T follicular helper cell (primary cell): ENCODE data around the gene ASIC1.

Experiments
- DNase-seq: peaks from one replicate; pipeline ENCODE4 v3.0.0-alpha.2; 2020; ENCODE audit warnings: low read depth

Gene ASIC1

DNA sequence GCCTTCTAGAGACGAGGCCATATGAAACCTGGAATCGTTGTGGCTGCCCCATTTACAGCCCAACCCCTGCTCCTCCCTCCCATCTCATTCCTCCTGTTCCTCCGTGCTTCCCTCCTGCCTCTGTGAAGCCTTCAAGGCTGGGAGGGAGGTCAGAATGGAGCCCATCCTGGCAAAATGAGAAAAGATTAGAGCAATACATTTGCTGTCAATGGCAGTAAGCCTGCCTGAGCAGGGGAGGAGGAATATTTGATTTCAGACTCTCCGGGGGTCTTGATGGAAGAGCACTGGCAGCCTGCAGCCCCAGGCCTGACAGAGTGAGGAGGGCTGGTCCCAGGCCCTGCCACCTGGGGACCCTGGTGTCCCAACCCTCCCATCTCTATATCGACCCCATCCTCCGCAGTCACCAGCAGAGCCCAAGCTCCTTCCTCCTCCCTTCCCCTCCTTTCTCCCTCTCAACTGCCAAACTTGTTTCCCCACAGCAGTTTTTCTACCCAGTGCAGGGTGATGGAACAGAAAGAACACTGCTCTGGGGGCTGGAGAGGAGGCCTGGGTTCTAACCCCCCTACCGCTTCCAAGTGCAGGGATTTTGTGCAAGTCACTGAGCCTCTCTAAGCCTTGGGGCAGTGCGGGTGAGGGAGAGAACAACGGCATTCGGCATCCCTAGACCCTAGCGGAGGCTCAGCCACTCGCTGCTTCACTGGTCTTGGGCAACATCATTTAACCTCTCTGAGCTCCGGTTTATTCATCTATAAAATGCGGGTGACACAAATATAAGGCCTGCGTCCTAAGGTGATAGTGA, 16.1 kb upstream of the ASIC1 start:
- DNase-seq, result no peak

- DNase-seq, result no peak
Observed at GRCh38 chr12:50041962-50042361, 15.4 kb upstream of the ASIC1 start.

DNA sequence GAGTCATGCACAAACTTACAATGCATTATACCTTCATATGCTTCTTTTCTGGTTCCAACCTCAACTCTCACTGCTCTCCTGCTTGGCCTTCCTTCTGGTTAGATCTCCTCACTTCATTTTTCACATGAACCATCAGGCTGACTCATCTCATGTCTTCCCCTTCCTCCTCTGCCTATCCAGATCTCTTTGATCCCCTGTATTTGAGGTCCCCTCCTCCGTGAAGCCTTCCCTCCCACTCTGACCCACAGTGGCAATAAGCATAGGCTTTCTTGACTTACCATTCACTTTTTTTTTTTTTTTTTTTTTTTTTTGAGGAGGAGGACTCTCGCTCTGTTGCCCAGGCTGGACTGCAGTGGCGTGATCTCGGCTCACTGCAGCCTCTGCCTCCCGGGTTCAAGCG, 14.7 kb upstream of the ASIC1 start:
- DNase-seq, result no peak

DNA sequence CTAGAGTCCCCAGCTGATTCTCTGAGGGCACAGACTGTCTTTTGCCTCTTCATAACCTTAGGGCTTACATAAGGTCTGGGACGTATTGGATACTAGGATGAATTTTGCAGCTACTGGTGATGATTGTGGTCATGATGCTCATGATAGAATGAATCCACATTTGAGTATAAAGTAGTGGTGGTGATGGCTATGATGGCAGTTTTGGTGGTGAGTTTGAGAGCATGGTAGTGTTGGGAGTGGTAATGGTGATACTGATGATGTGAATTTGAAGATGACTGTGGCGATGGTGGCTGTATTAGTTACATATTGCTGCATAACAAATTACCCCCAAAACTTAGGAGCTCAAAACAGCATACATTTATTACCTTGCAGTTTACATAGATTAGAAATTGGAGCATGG, 14.1 kb upstream of the ASIC1 start:
- DNase-seq, result no peak

- no peak for DNase-seq
Observed at GRCh38 chr12:50043854-50044253, 13.5 kb upstream of the ASIC1 start.

GRCh38 chr12:50047693-50048250, 9.6 kb upstream of the ASIC1 start:
- no peak for DNase-seq

DNA sequence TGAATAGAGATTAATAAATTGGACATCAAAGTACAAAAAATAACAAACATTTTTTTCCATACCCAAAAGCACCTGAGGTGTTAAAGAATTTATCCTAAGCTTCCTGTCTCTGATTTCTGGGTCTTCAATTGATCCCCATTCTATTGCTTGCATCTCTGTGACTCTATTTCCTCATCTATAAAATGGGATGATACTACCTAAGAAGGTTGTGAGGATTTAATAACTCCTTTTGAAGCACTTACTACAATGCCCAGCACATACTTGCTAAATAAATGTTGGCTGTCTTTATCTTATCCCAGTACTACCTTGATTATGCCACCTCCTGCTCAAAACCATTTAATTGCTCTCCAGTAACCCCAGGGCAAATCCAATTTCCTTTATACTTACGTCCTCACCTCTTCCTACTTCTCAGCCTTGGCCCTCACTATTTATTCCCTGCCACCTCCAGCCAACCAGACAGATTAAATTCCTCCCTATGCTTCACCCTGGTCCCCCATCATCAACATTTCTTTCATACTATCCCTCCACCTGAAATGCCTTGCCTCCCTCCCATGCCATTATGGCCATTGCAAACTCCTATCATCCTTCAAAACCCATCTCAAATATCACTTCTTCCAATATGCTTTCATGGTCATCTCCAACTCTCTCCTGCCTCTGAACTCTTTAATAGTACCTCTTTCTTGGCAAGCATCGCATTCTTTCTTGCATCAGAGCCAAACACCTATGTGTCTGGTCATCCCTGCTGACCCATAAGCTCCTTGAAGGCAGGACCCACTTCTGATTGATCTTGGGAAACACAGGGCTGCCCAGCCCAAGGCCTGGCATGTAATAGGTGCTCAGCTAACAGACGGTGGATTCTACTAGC, 7.9 kb upstream of the ASIC1 start:
- DNase-seq, result no peak

DNA sequence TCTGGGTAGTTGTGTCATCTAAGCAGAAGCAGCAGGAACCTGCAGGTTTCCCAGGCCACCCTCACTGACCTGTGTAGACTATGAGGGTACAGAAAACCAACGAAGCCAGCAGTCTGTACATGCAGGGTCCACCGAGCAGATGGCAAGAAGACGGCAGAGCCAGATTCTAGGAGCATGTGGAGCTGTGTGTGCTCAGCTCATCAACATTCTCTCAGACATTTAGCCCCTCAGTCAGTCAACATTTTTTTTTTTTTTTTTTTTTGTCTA, 7.3 kb upstream of the ASIC1 start:
- no peak for DNase-seq

DNA sequence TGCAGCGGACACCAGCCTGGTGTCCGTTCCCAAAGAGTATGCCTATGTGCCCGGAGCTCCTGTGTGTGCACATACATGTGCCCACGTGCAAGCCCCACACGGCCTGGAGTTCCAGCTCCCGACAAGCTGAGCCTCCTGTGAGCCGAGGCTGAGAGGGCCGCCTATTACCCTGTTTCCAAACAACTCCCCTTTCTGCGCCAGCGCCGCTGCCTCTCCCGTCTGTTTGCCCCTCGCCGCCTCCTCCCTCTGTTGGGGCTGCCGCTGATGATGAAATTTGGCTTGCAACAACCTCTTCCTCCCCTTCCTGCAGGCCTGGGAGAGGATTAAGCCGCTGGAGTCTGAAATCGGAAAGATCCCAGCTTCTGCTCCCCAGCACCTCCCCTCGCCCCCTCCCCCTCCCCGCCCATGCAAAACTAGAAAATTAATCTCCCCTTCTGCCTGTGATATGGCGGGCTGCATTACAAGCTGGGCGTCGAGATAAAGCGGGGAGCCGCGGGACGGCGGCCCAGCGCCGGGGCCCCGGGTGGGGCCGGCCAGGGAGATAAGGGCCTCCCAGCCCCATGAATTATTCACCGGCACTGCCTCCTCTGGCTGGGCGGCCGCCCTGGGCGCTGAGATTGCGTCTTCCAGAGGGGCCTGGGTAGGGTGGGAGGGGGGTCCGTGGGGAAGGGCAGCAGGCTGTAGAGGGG, 6.8 kb upstream of the ASIC1 start:
- DNase-seq, result no peak

- no peak for DNase-seq
Observed at GRCh38 chr12:50051101-50051806, 6.1 kb upstream of the ASIC1 start.

- no peak for DNase-seq
Observed at GRCh38 chr12:50052544-50052943, 4.9 kb upstream of the ASIC1 start.

- DNase-seq, result no peak
Observed at GRCh38 chr12:50052964-50053363, 4.4 kb upstream of the ASIC1 start.

- DNase-seq, result no peak
Observed at GRCh38 chr12:50053583-50053982, 3.8 kb upstream of the ASIC1 start.

DNA sequence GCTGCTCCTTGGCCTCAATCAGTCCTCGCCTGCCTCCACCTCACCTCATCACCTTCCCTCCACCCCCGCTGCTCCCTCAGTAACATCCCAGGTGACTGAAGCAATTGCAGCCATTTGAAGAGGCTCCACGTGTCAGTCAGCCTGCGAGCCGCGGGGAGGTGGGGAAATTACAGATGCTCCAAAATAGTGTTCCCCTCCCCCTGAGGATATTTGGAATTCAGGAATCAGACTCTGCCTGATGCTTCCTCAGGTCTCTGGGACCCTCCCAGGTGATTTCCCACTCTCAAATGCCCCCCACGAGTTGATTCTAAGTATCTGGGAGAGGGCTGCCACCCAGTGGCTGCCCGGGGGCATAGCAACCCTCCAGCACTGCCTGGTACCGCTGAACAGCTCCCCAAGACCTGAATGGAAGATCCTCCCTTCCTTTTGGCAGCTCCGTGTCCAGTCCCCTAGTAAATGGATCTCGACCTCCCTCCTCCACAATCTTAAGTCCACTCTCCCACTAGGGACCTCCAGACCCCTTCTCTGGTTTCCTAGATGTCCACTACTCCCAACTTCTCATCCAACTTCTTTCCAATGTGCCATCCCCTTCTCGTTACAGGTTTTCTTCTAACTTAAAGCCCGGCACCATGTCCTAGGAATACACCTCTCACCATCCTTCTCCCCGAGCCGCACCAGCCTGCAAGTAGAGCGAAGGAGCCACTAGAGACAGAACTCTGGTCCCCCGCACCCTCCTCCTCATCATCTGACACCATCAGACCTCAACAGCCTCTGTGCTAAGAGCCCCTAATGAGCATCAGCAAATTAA, 1.4 kb upstream of the ASIC1 start:
- DNase-seq, result peak; percentile 33

- DNase-seq, result no peak
Observed at GRCh38 chr12:50056639-50056976, 788 bp upstream of the ASIC1 start.

GRCh38 chr12:50057896-50058670, 687 bp downstream of the ASIC1 start:
- DNase-seq, result no peak

- no peak for DNase-seq
Observed at GRCh38 chr12:50058743-50059312, 1.4 kb downstream of the ASIC1 start.

DNA sequence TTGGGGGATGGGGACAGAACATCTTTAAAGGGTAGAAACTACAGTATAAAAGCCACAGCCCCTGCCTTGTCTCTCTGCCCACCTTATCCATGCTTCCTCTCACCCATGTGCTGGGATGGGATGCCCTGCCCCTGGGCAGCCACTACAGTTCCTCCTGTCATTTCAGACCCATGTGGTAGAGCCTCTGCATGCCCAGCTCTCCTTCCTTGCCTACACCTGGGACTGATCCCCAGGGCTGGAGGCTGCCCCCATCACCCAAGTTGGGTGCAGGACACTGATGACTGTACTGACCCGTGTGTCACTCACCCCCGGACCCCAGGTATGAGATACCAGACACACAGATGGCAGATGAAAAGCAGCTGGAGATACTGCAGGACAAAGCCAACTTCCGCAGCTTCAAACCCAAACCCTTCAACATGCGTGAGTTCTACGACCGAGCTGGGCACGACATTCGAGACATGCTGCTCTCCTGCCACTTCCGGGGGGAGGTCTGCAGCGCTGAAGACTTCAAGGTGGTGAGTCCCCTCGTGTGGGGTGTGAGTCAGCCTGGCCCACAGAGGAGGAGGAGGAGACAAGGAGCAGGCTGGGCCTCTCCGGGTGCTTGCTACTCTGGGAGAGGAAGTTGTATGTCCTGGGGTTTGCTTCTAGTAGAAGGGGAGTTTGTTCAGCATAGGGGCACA, 2.2 kb downstream of the ASIC1 start:
- no peak for DNase-seq

- DNase-seq, result no peak
Observed at GRCh38 chr12:50060120-50060468, 2.7 kb downstream of the ASIC1 start.

GRCh38 chr12:50061171-50061570, 3.8 kb downstream of the ASIC1 start:
- no peak for DNase-seq
